HCT116 (cell line): ENCODE measurements around the gene MAGT1.

Source experiments
- CTCF ChIP-seq, 3 experiments: fragments of 200-600 bp in 1 of 3; sonication (generic) in 1 of 3; IDR thresholded peaks in 2 of 3; conservative IDR thresholded peaks in 1 of 3; 2 replicates each; pipeline ENCODE4 v1.5.1; 2012 to 2017; ENCODE audit warnings: low read depth in 2 of 3, low read length in 2 of 3, antibody characterized with exemption in 1 of 3, borderline replicate concordance in 1 of 3, control low read depth in 1 of 3, mild to moderate bottlenecking in 1 of 3, mixed read lengths in 1 of 3, mixed run types in 1 of 3, moderate library complexity in 1 of 3; ENCODE audit not compliant: insufficient read depth in 1 of 3
- EZH2 ChIP-seq: fragments of 200-600 bp; sonication (generic); IDR thresholded peaks from 2 replicates; pipeline ENCODE4 v1.6.1; 2017; ENCODE audit warnings: antibody characterized with exemption, mixed run types
- POLR2A ChIP-seq: IDR thresholded peaks from 2 replicates; pipeline ENCODE4 v1.7.0; 2011; ENCODE audit warnings: borderline replicate concordance; ENCODE audit not compliant: insufficient read depth, insufficient read length; ENCODE audit errors: extremely low read depth
- POLR2AphosphoS5 ChIP-seq: IDR thresholded peaks from 2 replicates; pipeline ENCODE4 v1.6.1; 2011; ENCODE audit warnings: mild to moderate bottlenecking, low read depth, low read length, moderate library complexity
- SRF ChIP-seq: IDR thresholded peaks from 2 replicates; pipeline ENCODE4 v1.6.1; 2012; ENCODE audit warnings: low read depth
- ZFX ChIP-seq: fragments of 450-650 bp; IDR thresholded peaks from 2 replicates; pipeline ENCODE4 v1.6.1; 2017

- no peak for TF ChIP-seq SRF
- no peak for TF ChIP-seq EZH2
- no peak for TF ChIP-seq CTCF (IDR thresholded peaks at IDR 0.05 in 2 of 3, conservative IDR thresholded peaks at IDR 0.05 in 1 of 3; ENCODE audit: borderline replicate concordance in 1 of 3, insufficient read depth in 1 of 3, low read depth in 2 of 3, low read length in 2 of 3)
- no peak for TF ChIP-seq ZFX
- no peak for TF ChIP-seq POLR2A
- TF ChIP-seq POLR2AphosphoS5, result peak; percentile 80
Observed at GRCh38 chrX:77894921-77895886, at the start of gene MAGT1.
